ENCODE measurements around the gene GPSM3.

The GPSM3 gene, protein sequence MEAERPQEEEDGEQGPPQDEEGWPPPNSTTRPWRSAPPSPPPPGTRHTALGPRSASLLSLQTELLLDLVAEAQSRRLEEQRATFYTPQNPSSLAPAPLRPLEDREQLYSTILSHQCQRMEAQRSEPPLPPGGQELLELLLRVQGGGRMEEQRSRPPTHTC

DNA sequence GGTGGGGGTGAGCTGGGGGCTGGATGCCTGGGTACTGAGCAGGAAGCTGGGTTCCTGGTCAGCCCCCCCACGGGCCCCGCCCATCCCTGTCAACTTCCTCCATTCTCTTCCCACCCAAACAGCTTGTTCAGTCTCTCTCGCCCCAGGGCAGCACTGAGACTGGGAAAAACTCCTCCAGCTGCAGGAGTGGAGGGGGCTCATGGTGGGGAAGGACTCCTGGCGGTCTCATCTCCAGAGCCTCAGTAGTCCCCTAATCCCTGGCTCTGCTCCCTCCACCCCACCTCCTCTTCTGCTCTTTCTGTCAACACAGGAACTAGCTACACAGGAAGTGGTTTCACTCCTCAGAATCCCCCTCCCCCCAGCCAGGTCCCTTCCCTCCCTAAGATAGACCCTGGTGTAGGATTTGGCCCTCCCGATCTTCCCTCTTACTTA, at the start of gene GPSM3:
Gene GPSM3, minus strand, starts transcription at position 36 of the 432 bp plus-strand sequence. CDS start 130 bp downstream, outside the sequence.
- H3K9ac ChIP-seq (ENCODE audit: low read length): peak within 1 kb of the TSS; percentile 4
- no peaks in the 10 kb centered on the region for H3K27me3 ChIP-seq (ENCODE audit: control insufficient read depth in 1 of 2, insufficient read depth in 2 of 2, low read length in 2 of 2)
- H3K4me3 ChIP-seq (ENCODE audit: low read depth in 1 of 2, low read length in 2 of 2): peak within 1 kb of the TSS in 1 of 2 donors; percentile 47
- peak within 1 kb of the TSS; percentile 27 for H3K27ac ChIP-seq (ENCODE audit: low read depth, low read length)
- H3K9me3 ChIP-seq (ENCODE audit: low read length): no peaks in the 10 kb centered on the region
- H3K4me1 ChIP-seq (ENCODE audit: insufficient read depth, low read length): peaks cover 41% of the 10 kb centered on the region
- peaks cover 4% of the 10 kb centered on the region for H3K36me3 ChIP-seq (ENCODE audit: insufficient read depth, low read length)

DNA sequence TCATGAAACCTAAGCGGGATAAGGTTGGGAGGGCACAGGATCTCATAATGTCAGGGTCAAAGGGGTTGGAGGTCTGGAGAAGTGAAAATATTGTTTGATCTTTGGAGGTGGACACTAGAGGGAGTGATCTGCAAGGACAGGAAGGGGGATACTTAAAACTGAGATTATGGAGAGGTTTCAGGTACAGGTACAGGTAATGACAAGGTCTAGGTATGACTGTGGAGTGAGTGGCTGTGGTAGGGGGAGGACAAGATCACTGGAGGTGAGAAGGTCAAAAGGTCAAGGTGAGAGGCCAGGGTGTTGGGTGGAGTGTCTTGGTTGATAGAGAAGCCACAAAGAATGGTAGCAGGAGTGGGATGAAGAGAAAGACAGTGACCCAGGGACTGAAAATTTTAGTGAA, 48.2 kb upstream of the GPSM3 start:
- H3K36me3 ChIP-seq (ENCODE audit: insufficient read depth, low read length): no peaks in the 10 kb centered on the region
- H3K27me3 ChIP-seq (ENCODE audit: control insufficient read depth in 1 of 2, insufficient read depth in 2 of 2, low read length in 2 of 2): no peaks in the 10 kb centered on the region
- no peak overlapping the region for H3K9ac ChIP-seq (ENCODE audit: low read length)
- H3K27ac ChIP-seq (ENCODE audit: low read depth, low read length): no peak overlapping the region
- no peaks in the 10 kb centered on the region for H3K9me3 ChIP-seq (ENCODE audit: low read length)
- no peak overlapping the region for H3K4me3 ChIP-seq (ENCODE audit: low read depth in 1 of 2, low read length in 2 of 2)
- peaks cover 6% of the 10 kb centered on the region for H3K4me1 ChIP-seq (ENCODE audit: insufficient read depth, low read length)

DNA sequence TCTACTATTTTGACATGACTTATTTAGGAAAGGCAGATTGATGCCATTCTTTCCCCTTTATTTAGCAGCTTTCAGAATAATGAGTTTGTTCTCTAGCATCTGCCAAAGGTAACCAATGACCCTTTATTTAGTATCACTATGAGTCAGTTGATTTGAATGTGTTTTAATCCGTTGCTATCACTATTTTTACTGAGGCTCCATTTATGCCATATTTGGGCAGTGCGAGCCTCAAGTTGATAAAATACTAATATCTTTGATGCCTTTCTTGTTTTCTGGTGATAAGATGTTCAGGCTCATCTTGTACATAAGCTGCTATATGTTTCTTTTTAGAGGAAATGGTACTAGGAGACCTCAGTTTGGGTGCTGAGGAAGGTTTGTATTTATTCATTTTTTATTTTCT, 47.0 kb upstream of the GPSM3 start:
- H3K4me3 ChIP-seq (ENCODE audit: low read depth in 1 of 2, low read length in 2 of 2): no peak overlapping the region
- no peaks in the 10 kb centered on the region for H3K9me3 ChIP-seq (ENCODE audit: low read length)

DNA sequence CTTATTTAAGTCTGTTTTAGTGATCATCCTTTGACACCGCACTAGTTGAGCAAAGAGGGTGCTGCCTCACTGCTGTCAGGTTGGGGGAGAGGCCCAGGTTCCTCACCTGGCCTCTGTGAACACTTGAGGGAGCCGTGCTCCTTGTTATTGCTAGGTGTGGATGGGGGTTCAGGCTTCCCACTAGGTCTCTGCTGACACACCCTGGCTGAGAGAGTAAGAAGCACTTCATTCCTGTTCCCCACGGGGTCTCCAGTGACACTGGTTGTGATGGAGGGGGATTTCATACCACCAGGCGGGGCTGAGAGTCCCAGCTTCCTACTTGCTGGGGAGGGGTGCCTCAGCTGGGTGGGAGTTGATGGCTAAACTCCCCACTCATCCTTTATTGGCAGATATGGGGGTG, 42.5 kb upstream of the GPSM3 start:
- Histone ChIP-seq H3K27me3 (ENCODE audit: control insufficient read depth in 1 of 2, insufficient read depth in 2 of 2, low read length in 2 of 2) (no peaks in the 10 kb centered on the region), H3K4me1 (ENCODE audit: insufficient read depth, low read length) (no peaks in the 10 kb centered on the region), H3K36me3 (ENCODE audit: insufficient read depth, low read length) (no peaks in the 10 kb centered on the region), H3K9me3 (ENCODE audit: low read length) (no peaks in the 10 kb centered on the region), H3K9ac (ENCODE audit: low read length) (no peak overlapping the region), H3K4me3 (ENCODE audit: low read depth in 1 of 2, low read length in 2 of 2) (no peak overlapping the region), H3K27ac (ENCODE audit: low read depth, low read length) (no peak overlapping the region)

More for the DNA sequence above, 47.0 kb upstream of the GPSM3 start:
- H3K27ac ChIP-seq (ENCODE audit: low read depth, low read length): no peak overlapping the region
- H3K36me3 ChIP-seq (ENCODE audit: insufficient read depth, low read length): no peaks in the 10 kb centered on the region
- H3K9ac ChIP-seq (ENCODE audit: low read length): no peak overlapping the region
- H3K4me1 ChIP-seq (ENCODE audit: insufficient read depth, low read length): no peaks in the 10 kb centered on the region
- H3K27me3 ChIP-seq (ENCODE audit: control insufficient read depth in 1 of 2, insufficient read depth in 2 of 2, low read length in 2 of 2): no peaks in the 10 kb centered on the region

DNA sequence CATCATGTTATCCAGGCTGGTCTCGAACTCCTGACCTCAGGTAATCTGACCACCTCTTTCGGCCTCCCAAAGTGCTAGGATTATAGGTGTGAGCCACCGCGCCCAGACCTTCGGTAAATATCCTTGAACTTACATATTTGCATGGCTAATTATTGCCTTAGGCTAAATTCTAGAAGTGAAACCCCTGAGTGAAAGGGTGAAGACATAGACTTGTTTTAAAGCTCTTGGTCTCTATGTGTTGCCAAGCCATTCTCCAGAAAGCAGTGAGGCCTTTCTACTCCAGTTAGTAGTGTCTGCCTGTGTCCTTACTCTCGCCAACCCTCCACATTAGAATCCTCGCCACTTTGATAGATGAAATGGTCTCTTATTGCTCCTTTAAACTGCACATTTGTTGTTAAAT, 34.0 kb upstream of the GPSM3 start:
- Histone ChIP-seq H3K27me3 (ENCODE audit: control insufficient read depth in 1 of 2, insufficient read depth in 2 of 2, low read length in 2 of 2) (no peaks in the 10 kb centered on the region), H3K4me1 (ENCODE audit: insufficient read depth, low read length) (no peaks in the 10 kb centered on the region), H3K27ac (ENCODE audit: low read depth, low read length) (no peak overlapping the region), H3K9ac (ENCODE audit: low read length) (no peak overlapping the region), H3K9me3 (ENCODE audit: low read length) (no peaks in the 10 kb centered on the region), H3K4me3 (ENCODE audit: low read depth in 1 of 2, low read length in 2 of 2) (no peak overlapping the region), H3K36me3 (ENCODE audit: insufficient read depth, low read length) (no peaks in the 10 kb centered on the region)

DNA sequence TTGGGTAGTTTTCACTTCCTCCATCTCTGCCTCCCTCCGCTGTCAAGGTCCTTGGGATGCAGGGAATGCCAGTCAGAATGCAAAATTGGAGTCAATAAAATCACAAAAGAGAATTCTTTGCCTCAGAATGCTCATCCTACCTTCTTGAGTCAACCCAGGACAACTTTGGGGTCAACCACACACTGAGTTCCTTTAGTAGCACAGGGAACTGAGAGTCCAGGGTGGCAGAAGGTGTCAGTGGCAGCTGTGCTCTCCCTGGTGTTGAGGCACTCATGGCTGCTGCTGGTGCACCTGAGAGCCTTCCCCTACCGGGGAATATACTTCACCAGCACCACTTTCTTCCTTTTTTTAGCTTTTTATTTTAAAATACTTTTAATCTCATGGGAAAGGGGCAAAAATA, 32.3 kb upstream of the GPSM3 start:
- Histone ChIP-seq H3K27me3 (ENCODE audit: control insufficient read depth in 1 of 2, insufficient read depth in 2 of 2, low read length in 2 of 2) (peaks cover 0 to 4% of the 10 kb centered on the region in 2 donors), H3K9ac (ENCODE audit: low read length) (no peak overlapping the region), H3K9me3 (ENCODE audit: low read length) (no peaks in the 10 kb centered on the region), H3K4me3 (ENCODE audit: low read depth in 1 of 2, low read length in 2 of 2) (no peak overlapping the region), H3K4me1 (ENCODE audit: insufficient read depth, low read length) (no peaks in the 10 kb centered on the region), H3K36me3 (ENCODE audit: insufficient read depth, low read length) (no peaks in the 10 kb centered on the region), H3K27ac (ENCODE audit: low read depth, low read length) (no peak overlapping the region)

DNA sequence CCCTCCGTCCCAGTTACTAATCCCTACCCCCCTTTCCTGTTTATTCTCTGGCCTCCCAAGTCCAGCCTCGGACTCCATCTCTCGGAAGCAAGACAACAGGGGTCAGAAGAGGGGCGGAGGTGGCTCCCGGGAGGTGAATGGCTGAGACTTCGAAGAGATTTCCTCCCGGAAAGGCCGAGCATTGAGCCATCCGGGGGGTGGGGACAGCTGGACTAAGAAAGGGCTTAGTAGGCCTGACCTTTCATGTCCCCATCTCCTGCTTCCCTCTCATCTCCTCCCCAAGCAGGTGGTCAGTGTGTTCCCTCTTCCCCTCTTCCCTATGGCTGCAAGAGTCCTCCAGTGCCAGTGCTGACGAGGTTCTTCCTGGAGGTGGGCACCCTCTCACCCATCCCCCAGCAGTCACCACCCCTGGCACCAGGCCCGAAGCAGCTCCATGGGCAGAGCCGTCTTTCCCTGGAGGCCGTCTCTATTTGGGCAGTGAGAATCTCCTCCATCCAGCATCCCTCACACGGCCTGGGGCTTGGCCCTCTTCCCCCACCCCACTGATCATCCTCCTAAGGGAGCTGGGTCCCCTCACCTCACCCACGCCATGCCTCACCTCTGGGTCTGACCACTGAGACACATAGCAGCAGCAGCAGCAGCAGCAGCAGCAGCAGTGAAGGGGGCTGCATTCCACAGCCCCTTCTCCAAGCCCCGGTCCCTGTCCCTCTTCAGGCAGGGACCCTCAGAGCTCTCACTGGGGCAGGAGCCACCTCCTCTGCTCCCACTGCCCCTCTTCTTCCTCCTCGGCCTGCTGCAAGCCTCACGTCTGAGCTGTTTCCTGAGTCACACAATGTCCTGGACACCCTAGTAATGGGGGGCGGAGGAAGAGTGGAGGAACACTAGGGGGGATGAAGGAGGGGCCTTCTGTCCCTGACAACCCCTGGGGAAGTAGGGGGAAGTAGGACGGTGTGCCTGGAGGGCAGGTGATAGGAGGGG, 31.1 kb upstream of the GPSM3 start, which contains the start of gene NOTCH4:
Gene NOTCH4, minus strand, starts transcription at position 810 of the 978 bp plus-strand sequence. Its CDS starts 139 bp downstream, at position 671.
- Histone ChIP-seq H3K9ac (ENCODE audit: low read length) (no peak within 1 kb of the TSS), H3K4me1 (ENCODE audit: insufficient read depth, low read length) (no peaks in the 10 kb centered on the region), H3K27ac (ENCODE audit: low read depth, low read length) (no peak within 1 kb of the TSS), H3K9me3 (ENCODE audit: low read length) (no peaks in the 10 kb centered on the region), H3K36me3 (ENCODE audit: insufficient read depth, low read length) (no peaks in the 10 kb centered on the region), H3K4me3 (ENCODE audit: low read depth in 1 of 2, low read length in 2 of 2) (no peak within 1 kb of the TSS), H3K27me3 (ENCODE audit: control insufficient read depth in 1 of 2, insufficient read depth in 2 of 2, low read length in 2 of 2) (peaks cover 0 to 4% of the 10 kb centered on the region in 2 donors)

DNA sequence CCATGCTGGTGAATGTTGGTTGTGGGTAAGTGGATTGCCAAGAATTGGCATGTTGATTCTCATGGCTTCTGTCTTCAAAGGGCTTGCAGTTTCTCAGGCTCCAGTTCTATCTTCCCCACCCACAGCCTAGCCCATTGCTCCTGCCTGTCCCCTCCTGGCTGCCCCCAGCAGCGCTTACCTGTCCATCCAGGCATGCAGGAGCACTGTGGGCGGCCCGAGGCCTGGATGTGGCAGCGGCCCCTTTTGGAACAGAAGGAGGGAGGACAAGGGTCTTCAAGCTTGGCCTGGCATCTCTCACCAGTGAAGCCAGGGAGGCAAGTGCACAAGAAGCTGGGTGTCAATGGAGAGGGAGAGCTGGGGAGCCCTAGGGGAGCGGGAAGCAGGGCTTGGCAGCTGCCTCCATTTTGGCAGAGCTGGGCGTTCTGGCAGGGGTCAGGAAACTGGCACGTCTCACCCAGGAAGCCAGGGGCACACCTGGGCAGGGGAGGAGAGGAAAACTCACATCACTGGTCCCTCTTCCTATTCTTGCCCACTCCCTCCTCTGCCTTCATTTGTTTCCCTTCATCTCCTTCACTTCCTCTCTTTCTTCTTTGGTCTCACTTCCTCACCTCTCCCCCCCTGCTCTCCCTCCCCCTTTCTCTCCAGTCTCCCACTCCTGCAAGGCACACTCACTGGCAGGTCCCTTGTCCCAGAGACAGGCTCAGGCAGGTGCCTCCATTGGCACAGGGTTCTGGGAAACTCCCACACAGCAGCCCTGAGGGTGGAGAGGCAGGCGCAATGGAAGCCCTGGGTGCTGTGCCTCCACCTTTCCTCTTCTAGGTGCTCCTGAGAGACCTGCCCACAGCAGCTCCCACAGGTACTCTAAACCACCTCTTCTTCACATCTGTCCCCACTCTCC, 30.1 kb upstream of the GPSM3 start:
- H3K4me1 ChIP-seq (ENCODE audit: insufficient read depth, low read length): no peaks in the 10 kb centered on the region
- H3K9ac ChIP-seq (ENCODE audit: low read length): no peak overlapping the region
- no peaks in the 10 kb centered on the region for H3K9me3 ChIP-seq (ENCODE audit: low read length)
- H3K27ac ChIP-seq (ENCODE audit: low read depth, low read length): no peak overlapping the region
- H3K4me3 ChIP-seq (ENCODE audit: low read depth in 1 of 2, low read length in 2 of 2): no peak overlapping the region
- H3K27me3 ChIP-seq (ENCODE audit: control insufficient read depth in 1 of 2, insufficient read depth in 2 of 2, low read length in 2 of 2): peaks cover 0 to 4% of the 10 kb centered on the region in 2 donors
- H3K36me3 ChIP-seq (ENCODE audit: insufficient read depth, low read length): no peaks in the 10 kb centered on the region

DNA sequence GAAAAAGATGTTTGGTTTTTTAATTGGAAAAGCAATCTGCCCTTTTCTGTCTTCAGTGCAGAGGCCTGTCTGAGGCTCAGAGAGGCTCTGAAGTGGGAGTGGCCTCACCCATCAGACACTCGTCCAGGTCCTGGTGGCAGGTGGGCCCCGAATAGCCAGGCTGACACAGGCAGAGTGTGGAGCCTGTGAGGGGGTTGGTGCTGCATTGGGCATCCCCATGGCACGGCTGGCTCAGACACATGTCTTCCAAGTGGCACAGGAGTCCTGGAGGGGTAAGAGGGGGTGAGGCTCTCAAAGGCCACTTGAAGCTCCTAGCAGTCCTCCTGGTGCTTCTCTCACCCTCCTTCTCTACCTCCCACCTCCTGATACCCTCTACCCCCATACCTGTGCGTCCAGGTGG, 27.6 kb upstream of the GPSM3 start:
- no peak overlapping the region for H3K9ac ChIP-seq (ENCODE audit: low read length)
- H3K27ac ChIP-seq (ENCODE audit: low read depth, low read length): no peak overlapping the region
- no peaks in the 10 kb centered on the region for H3K4me1 ChIP-seq (ENCODE audit: insufficient read depth, low read length)
- H3K4me3 ChIP-seq (ENCODE audit: low read depth in 1 of 2, low read length in 2 of 2): no peak overlapping the region
- H3K27me3 ChIP-seq (ENCODE audit: control insufficient read depth in 1 of 2, insufficient read depth in 2 of 2, low read length in 2 of 2): peaks cover 0 to 4% of the 10 kb centered on the region in 2 donors
- no peaks in the 10 kb centered on the region for H3K36me3 ChIP-seq (ENCODE audit: insufficient read depth, low read length)
- H3K9me3 ChIP-seq (ENCODE audit: low read length): no peaks in the 10 kb centered on the region

DNA sequence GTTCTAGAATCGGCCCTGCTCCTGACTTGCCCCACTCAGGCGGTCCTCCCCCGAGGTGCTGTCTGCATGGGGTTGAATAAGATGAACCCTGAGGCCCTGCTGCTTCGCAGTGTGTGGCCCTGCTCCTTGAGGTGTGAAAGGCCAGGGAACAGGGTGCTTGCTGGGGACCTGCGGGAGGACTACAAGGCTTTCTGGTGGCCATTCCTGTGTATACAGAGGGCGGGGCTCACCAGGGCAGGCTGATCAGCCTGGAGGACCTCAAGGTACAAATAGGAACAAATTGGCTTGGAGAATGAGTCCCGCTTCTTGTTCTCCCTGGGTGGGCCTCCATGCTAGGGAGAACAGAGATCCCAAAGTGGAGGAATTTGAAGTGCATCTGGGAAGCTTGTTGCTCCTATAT, 25.7 kb upstream of the GPSM3 start:
- Histone ChIP-seq H3K4me3 (ENCODE audit: low read depth in 1 of 2, low read length in 2 of 2) (no peak overlapping the region), H3K9ac (ENCODE audit: low read length) (no peak overlapping the region), H3K27me3 (ENCODE audit: control insufficient read depth in 1 of 2, insufficient read depth in 2 of 2, low read length in 2 of 2) (peaks cover 0 to 4% of the 10 kb centered on the region in 2 donors), H3K36me3 (ENCODE audit: insufficient read depth, low read length) (no peaks in the 10 kb centered on the region), H3K4me1 (ENCODE audit: insufficient read depth, low read length) (no peaks in the 10 kb centered on the region), H3K9me3 (ENCODE audit: low read length) (no peaks in the 10 kb centered on the region), H3K27ac (ENCODE audit: low read depth, low read length) (no peak overlapping the region)

DNA sequence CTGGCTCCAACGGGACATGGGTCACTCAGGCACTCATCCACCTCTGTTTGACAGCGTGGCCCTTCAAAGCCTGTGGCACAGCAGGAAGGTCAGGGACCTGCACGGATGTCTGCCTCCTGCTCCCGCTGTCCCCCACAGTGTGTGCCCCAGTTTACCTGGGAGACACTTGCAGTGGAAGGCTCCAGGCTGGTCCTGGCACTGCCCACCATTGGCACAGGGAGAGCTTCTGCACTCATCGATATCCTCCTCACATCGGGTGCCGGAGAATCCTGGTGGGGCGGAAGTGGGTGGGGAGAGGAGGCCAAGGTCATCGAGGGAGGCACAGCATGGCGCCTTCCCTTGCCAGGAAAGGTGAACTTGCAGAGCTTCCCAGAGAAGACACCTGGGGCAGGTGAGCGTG, 24.6 kb upstream of the GPSM3 start:
- no peak overlapping the region for H3K27ac ChIP-seq (ENCODE audit: low read depth, low read length)

More for the DNA sequence above, 24.6 kb upstream of the GPSM3 start:
- Histone ChIP-seq H3K4me1 (ENCODE audit: insufficient read depth, low read length) (no peaks in the 10 kb centered on the region), H3K9me3 (ENCODE audit: low read length) (no peaks in the 10 kb centered on the region), H3K4me3 (ENCODE audit: low read depth in 1 of 2, low read length in 2 of 2) (no peak overlapping the region), H3K9ac (ENCODE audit: low read length) (no peak overlapping the region), H3K27me3 (ENCODE audit: control insufficient read depth in 1 of 2, insufficient read depth in 2 of 2, low read length in 2 of 2) (peaks cover 0 to 4% of the 10 kb centered on the region in 2 donors), H3K36me3 (ENCODE audit: insufficient read depth, low read length) (no peaks in the 10 kb centered on the region)

Data from muscle layer of colon (tissue), 2 donors.